GM18909 (cell line): ENCODE measurements around the gene RPL4.
"Not testable (repeated sequence)": the region's sequence is repeated elsewhere in the genome, so short reads cannot be mapped to it uniquely, and the experiment has no call there.

Experiments used
- ATAC-seq: cut with Tn5 transposase; IDR thresholded peaks from one replicate; pipeline ENCODE4 v1.9.1; 2021; ENCODE audit warnings: mild to moderate bottlenecking; ENCODE audit not compliant: unreplicated experiment, poor library complexity

Gene RPL4

GRCh38 chr15:66461294-66461693, 43.4 kb downstream of the RPL4 start:
- not testable (repeated sequence) for ATAC-seq

- ATAC-seq, result no peak
These were observed 44.6 kb downstream of the RPL4 start for GRCh38 chr15:66459818-66460615.

DNA sequence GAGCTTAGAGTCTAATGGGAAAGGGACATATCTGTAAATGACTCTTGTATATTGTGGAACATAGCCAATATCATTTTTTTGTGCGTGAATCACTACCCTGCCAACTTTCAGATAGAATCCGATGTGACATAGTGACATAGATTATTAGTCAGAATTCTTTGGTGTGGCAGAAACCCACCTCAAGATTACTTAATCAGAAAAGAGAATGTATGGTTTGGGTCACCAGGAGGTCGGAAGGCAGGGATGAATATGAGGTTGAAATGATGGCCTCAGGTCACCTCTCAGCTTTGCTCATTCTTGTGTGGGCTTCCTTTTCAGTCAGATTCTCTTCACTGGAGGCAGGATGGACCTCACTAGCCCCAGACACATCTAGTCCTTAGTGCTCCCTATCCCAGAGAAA, 48.4 kb downstream of the RPL4 start:
- ATAC-seq, result no peak

DNA sequence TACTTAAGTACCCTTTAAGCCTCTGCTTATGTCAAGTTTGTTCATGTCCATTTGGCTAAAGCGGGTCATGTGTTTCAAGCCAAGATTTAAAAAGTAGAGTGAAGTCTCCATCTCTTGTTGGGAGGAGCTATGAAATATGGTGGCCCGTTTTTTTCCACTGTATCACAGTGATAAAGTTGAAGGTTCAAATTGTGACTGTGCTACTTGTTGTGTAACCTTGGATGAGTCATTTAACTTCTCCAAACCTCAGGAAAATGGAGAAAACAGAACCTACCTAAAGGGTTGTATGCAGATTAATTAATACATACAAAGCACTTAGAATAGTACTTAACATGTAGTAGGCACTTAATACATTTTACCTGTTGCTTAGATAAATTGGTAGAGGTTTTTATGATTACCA, 50.5 kb downstream of the RPL4 start:
- ATAC-seq, result no peak

DNA sequence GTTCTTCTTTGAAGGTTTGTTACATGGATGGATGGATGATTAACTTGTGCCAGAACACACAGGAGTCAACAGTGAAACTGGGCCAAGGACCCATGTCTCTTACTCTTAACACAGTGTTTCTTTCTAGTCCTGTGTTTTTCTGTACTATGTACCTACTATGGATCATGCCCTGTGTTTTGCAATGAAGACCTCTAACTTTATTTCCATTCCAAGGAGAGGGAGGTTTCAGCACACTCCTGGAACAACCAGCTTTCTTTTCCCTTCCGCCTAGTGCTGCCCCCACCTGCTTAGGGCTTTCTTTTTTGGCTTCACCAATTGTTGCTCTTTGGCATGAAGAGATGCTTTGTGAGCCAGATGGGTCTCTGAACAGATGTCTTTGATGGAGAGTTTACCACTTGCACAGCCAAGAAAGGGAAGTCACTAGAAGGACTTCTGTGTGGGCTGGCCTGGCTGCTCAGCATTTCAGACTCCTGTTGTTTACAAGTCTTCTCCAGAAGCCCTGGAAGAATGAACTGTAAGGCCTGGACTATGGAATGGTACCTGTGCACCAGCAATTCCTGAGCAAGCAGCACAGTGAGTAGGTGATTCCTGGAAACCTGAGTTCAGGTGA, 51.6 kb downstream of the RPL4 start:
- ATAC-seq, result no peak

- no peak for ATAC-seq
These were observed 52.2 kb downstream of the RPL4 start for GRCh38 chr15:66452420-66452819.
